GM19043 (cell line): Measurements from ENCODE around the gene HOXA7.

Experiments used
- ATAC-seq: cut with Tn5 transposase; IDR thresholded peaks from one replicate; pipeline ENCODE4 v1.9.1; 2021; ENCODE audit warnings: low read depth; ENCODE audit not compliant: unreplicated experiment

The HOXA7 gene

GRCh38 chr7:27156508-27156898 lies at the start of gene HOXA7:
Gene HOXA7, minus strand, starts transcription at chr7:27156675. Its CDS starts 130 bp downstream, at chr7:27156545.
- no peak for ATAC-seq

- ATAC-seq = no peak
Measured at GRCh38 chr7:27205325-27206280, 49.1 kb upstream of the HOXA7 start.

- no peak for ATAC-seq
Measured at GRCh38 chr7:27204851-27205322, 48.4 kb upstream of the HOXA7 start.

- no peak for ATAC-seq
Measured at GRCh38 chr7:27203964-27204594, 47.6 kb upstream of the HOXA7 start.

GRCh38 chr7:27203365-27203953 lies 47.0 kb upstream of the HOXA7 start:
- no peak for ATAC-seq

GRCh38 chr7:27202862-27203134 lies 46.3 kb upstream of the HOXA7 start:
- no peak for ATAC-seq

GRCh38 chr7:27202018-27202861 lies 45.8 kb upstream of the HOXA7 start:
- no peak for ATAC-seq

GRCh38 chr7:27201580-27202017 lies 45.1 kb upstream of the HOXA7 start:
- no peak for ATAC-seq

- ATAC-seq = no peak
Measured at GRCh38 chr7:27200761-27201579, 44.5 kb upstream of the HOXA7 start.

- no peak for ATAC-seq
Measured at GRCh38 chr7:27199849-27200760, 43.6 kb upstream of the HOXA7 start, which contains the start of gene HOXA13. Gene HOXA13, minus strand, starts transcription at chr7:27200091. Its CDS starts 14 bp downstream, at chr7:27200077.

GRCh38 chr7:27198871-27199801 lies 42.7 kb upstream of the HOXA7 start:
- no peak for ATAC-seq

GRCh38 chr7:27198138-27198841 lies 41.8 kb upstream of the HOXA7 start:
- no peak for ATAC-seq

GRCh38 chr7:27197137-27198042 lies 40.9 kb upstream of the HOXA7 start:
- ATAC-seq = no peak

GRCh38 chr7:27196287-27196767 lies 39.9 kb upstream of the HOXA7 start:
- ATAC-seq = no peak

GRCh38 chr7:27194686-27195379 lies 38.4 kb upstream of the HOXA7 start:
- ATAC-seq = no peak
